K562 (cell line): ENCODE data around the gene CLP1. TPM values are rescaled to one million over a fixed set of nuclear protein-coding genes. Genes with fewer than 3 reads are reported as not detected.

Source experiments
- ARID1B ChIP-seq: fragments of 450-650 bp; IDR thresholded peaks from 2 replicates; pipeline ENCODE4 v1.6.1; 2016; ENCODE audit warnings: antibody characterized with exemption, mild to moderate bottlenecking, inconsistent platforms
- BCL6 ChIP-seq: fragments of 250-450 bp; sonication (Bioruptor Pico); IDR thresholded peaks from 2 replicates; pipeline ENCODE4 v1.4.0; 2020
- BCLAF1 ChIP-seq, 2 experiments: fragments of 450-650 bp in 1 of 2; IDR thresholded peaks; 2 replicates each; pipeline ENCODE4 v1.6.1; 2011 to 2017; ENCODE audit warnings: low read depth in 2 of 2, antibody characterized with exemption in 1 of 2, borderline replicate concordance in 1 of 2, low read length in 1 of 2, mild to moderate bottlenecking in 1 of 2, mixed read lengths in 1 of 2; ENCODE audit not compliant: control insufficient read depth in 1 of 2
- CCNT2 ChIP-seq: IDR thresholded peaks from 2 replicates; pipeline ENCODE4 v1.6.1; 2011; ENCODE audit warnings: borderline replicate concordance, low read depth, mild to moderate bottlenecking, moderate library complexity, mixed read lengths, low read length; ENCODE audit not compliant: insufficient read length; ENCODE audit errors: extremely low read depth
- CHD2 ChIP-seq: IDR thresholded peaks from 2 replicates; pipeline ENCODE4 v1.6.1; 2011; ENCODE audit warnings: low read depth, low read length
- EP400 ChIP-seq: fragments of 450-650 bp; IDR thresholded peaks from 2 replicates; pipeline ENCODE4 v1.6.1; 2017; ENCODE audit warnings: antibody characterized with exemption, mild to moderate bottlenecking, moderate library complexity
- GTF2A2 ChIP-seq: IDR thresholded peaks from 2 replicates; pipeline ENCODE4 v1.6.1; 2016; ENCODE audit warnings: mild to moderate bottlenecking, missing genetic modification characterization, missing compliant biosample characterization
- HBP1 ChIP-seq: fragments of 450-650 bp; formaldehyde crosslinking; IDR thresholded peaks from 2 replicates; pipeline ENCODE4 v1.4.0; 2022; ENCODE audit warnings: missing genetic modification characterization
- MECOM ChIP-seq: fragments of 250-450 bp; sonication (Bioruptor Pico); IDR thresholded peaks from 2 replicates; pipeline ENCODE4 v1.8.0; 2022; ENCODE audit warnings: inconsistent platforms
- NFE2L1 ChIP-seq: fragments of 450-650 bp; IDR thresholded peaks from 2 replicates; pipeline ENCODE4 v1.6.1; 2016; ENCODE audit warnings: missing genetic modification characterization, low read depth, mild to moderate bottlenecking, missing compliant biosample characterization, moderate library complexity, borderline replicate concordance
- OTX1 ChIP-seq: fragments of 450-650 bp; formaldehyde crosslinking; IDR thresholded peaks from 2 replicates; pipeline ENCODE4 v1.4.0; 2022; ENCODE audit warnings: mild to moderate bottlenecking
- POLR3G ChIP-seq: IDR thresholded peaks from 2 replicates; pipeline ENCODE4 v1.6.1; 2011; ENCODE audit not compliant: insufficient read length, insufficient replicate concordance; ENCODE audit errors: extremely low read depth
- RBM17 ChIP-seq: fragments of 200-400 bp; formaldehyde crosslinking; IDR thresholded peaks from 2 replicates; pipeline ENCODE4 v1.6.1; 2017; ENCODE audit warnings: low read depth, mild to moderate bottlenecking, low read length, borderline replicate concordance
- SNIP1 ChIP-seq: fragments of 450-650 bp; IDR thresholded peaks from 2 replicates; pipeline ENCODE4 v1.7.1; 2017; ENCODE audit warnings: low read depth, mild to moderate bottlenecking
- SP2 ChIP-seq: IDR thresholded peaks from 2 replicates; pipeline ENCODE4 v1.6.1; 2011; ENCODE audit warnings: mild to moderate bottlenecking, low read depth, low read length, moderate library complexity; ENCODE audit not compliant: poor library complexity, severe bottlenecking; ENCODE audit errors: extremely low read depth
- TCF15 ChIP-seq: fragments of 250-450 bp; sonication (Bioruptor Pico); IDR thresholded peaks from 2 replicates; pipeline ENCODE4 v1.8.0; 2022; ENCODE audit warnings: moderate library complexity, mild to moderate bottlenecking, inconsistent platforms
- ZBTB8A ChIP-seq: fragments of 450-650 bp; IDR thresholded peaks from 2 replicates; pipeline ENCODE4 v1.6.1; 2018; ENCODE audit warnings: mild to moderate bottlenecking, moderate library complexity; ENCODE audit not compliant: partially characterized antibody
- ZSCAN29 ChIP-seq: fragments of 450-650 bp; IDR thresholded peaks from 2 replicates; pipeline ENCODE4 v1.6.1; 2017
- ZZZ3 ChIP-seq: fragments of 450-650 bp; IDR thresholded peaks from 2 replicates; pipeline ENCODE4 v1.6.1; 2016; ENCODE audit warnings: antibody characterized with exemption, mild to moderate bottlenecking, moderate library complexity
- polyA plus RNA-seq, 8 experiments: library from polyadenylated mRNA; depleted of rRNA in 4 of 8; stranded (reverse) in 5 of 8; unstranded in 3 of 8; fragments of >200 nt; fragmentation: Nextera tagmentation in 2 of 8; fragmentation: Illumina TruSeq in 1 of 8; extraction: Ambion mirVana in 2 of 8; extraction: Trizol in 1 of 8; gene quantifications; 2 replicates each; pipeline versions ENCODE4 v1.2.1 to v1.2.3, GENCODE V29; 2011 to 2014; ENCODE audit warnings: inconsistent platforms in 1 of 8, missing spikeins in 1 of 8
- total RNA-seq, 7 experiments: library from RNA; depleted of rRNA in 6 of 7; stranded (reverse); fragments of >200 nt in 6 of 7; fragmentation: Illumina TruSeq in 2 of 7; extraction: Trizol in 2 of 7; gene quantifications; 2 replicates each; pipeline versions ENCODE4 v1.2.1 to v1.2.3, GENCODE V29; 2011 to 2021; ENCODE audit warnings: low replicate concordance in 1 of 7
- TF ChIP-seq, protein P1 (sequence below): fragments of 250-450 bp; sonication (Bioruptor Pico); IDR thresholded peaks from 2 replicates; pipeline ENCODE4 v1.4.0; 2020; ENCODE audit warnings: mild to moderate bottlenecking

CLP1 gene
- total and polyA plus RNA-seq, 9 of the 15 experiments (the other 6 are each of a cell fraction or from before 2014, with no cell fraction given), result 19.1 to 46.2 (median 27.8) TPM

DNA sequence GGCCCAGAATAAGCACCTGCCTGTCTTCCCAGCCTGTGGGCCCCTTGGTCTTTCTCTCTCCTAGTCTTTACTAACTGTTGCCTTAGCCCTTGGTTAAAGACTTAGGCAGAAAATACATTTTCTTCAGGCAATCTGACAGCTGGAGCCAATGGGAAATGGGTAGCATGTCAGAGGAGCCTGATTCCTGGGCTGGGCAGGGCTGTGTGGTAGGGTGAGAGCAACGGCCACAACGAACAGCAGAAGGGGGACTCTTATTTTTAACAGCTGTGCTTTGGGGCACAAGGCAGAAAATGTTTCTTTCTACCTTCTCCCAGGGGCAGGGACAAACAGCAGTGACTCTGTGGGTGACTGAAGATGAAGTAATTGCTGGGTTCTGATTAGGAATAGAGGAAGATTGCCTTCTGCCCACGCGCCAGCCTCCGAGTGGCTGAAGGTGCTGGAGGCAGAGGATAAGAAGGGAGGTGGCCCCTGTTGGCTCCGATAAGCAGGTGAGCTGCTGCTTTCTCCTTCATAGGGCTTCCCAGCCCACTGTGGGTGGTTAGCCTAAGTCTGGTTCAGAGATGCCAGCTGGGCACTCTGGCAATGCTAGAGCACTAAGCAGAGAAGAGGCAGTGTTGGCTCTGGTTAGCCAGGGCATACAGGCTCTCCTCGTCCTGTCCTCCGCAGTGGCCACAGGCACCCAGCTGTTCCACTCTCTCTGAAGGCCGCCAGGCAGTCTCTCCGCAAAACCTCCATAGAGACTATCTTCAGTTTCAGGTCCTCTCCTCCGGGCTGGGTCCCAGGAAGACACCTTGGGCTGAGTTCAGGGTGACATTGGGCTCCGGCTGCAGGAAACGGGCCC, 9.4 kb upstream of the CLP1 start (continued):
- 0 out of 4 replicates have a peak, but pooled peaks of 1 of the 2 experiments have one; percentile 64 for TF ChIP-seq BCLAF1 (IDR thresholded peaks at IDR 0.05; ENCODE audit: borderline replicate concordance in 1 of 2, control insufficient read depth in 1 of 2, low read depth in 2 of 2, low read length in 1 of 2)
- no peak for TF ChIP-seq GTF2A2 (tag)
- no peak for TF ChIP-seq MECOM (CRISPR knock-in tag)
- no peak for TF ChIP-seq CHD2
- no peak for TF ChIP-seq HBP1 (CRISPR knock-in tag)
- no peak for TF ChIP-seq ZSCAN29
- no peak for TF ChIP-seq SNIP1
- no peak for TF ChIP-seq OTX1 (CRISPR knock-in tag)
- TF ChIP-seq ZBTB8A, result no peak
- peak; percentile 98 for TF ChIP-seq ARID1B
- TF ChIP-seq, protein P1, sequence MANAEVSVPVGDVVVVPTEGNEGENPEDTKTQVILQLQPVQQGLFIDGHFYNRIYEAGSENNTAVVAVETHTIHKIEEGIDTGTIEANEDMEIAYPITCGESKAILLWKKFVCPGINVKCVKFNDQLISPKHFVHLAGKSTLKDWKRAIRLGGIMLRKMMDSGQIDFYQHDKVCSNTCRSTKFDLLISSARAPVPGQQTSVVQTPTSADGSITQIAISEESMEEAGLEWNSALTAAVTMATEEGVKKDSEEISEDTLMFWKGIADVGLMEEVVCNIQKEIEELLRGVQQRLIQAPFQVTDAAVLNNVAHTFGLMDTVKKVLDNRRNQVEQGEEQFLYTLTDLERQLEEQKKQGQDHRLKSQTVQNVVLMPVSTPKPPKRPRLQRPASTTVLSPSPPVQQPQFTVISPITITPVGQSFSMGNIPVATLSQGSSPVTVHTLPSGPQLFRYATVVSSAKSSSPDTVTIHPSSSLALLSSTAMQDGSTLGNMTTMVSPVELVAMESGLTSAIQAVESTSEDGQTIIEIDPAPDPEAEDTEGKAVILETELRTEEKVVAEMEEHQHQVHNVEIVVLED (CRISPR knock-in tag), result no peak
- no peak for TF ChIP-seq BCL6
- TF ChIP-seq CCNT2, result peak; percentile 88
- no peak for TF ChIP-seq POLR3G
- no peak for TF ChIP-seq TCF15
- no peak for TF ChIP-seq RBM17
- no peak for TF ChIP-seq ZZZ3
- TF ChIP-seq SP2, result no peak
- TF ChIP-seq EP400, result no peak
- TF ChIP-seq NFE2L1, result no peak
